ENCODE measurements around the gene ARPP21. TPM values are rescaled to one million over a fixed set of nuclear protein-coding genes. Genes with fewer than 3 reads are reported as not detected.

Gene ARPP21
- total RNA-seq, 2 donors from 2014 or later, result not detected

- peak overlapping the region in 1 of 2 donors; percentile 55 for H3K27ac ChIP-seq
Observed at GRCh38 chr3:35663471-35663870, 24.1 kb downstream of the ARPP21 start.

GRCh38 chr3:35664460-35664919 lies 25.2 kb downstream of the ARPP21 start:
- H3K27ac ChIP-seq, result peak overlapping the region; percentile 24 to 55
- DNase-seq (ENCODE audit: low spot score), result no peak
- H3K27me3 ChIP-seq, result no peaks in the 10 kb centered on the region
- no peaks in the 10 kb centered on the region for H3K9me3 ChIP-seq
- peak overlapping the region in 1 of 2 donors; percentile 18 for H3K4me3 ChIP-seq
- no peaks in the 10 kb centered on the region for H3K36me3 ChIP-seq
- H3K4me1 ChIP-seq, result peaks cover 0 to 21% of the 10 kb centered on the region in 2 donors
- TF ChIP-seq CTCF (IDR thresholded peaks at IDR 0.05), result no peak

More at GRCh38 chr3:35663471-35663870, 24.1 kb downstream of the ARPP21 start:
- TF ChIP-seq CTCF (IDR thresholded peaks at IDR 0.05), result no peak
- Histone ChIP-seq H3K36me3 (no peaks in the 10 kb centered on the region), H3K9me3 (no peaks in the 10 kb centered on the region), H3K27me3 (no peaks in the 10 kb centered on the region), H3K4me3 (no peak overlapping the region), H3K4me1 (peaks cover 0 to 21% of the 10 kb centered on the region in 2 donors)
- DNase-seq (ENCODE audit: low spot score), result no peak

GRCh38 chr3:35665390-35666055 lies 26.2 kb downstream of the ARPP21 start:
- TF ChIP-seq CTCF (IDR thresholded peaks at IDR 0.05), result no peak
- no peak overlapping the region for H3K4me3 ChIP-seq
- no peaks in the 10 kb centered on the region for H3K27me3 ChIP-seq
- H3K9me3 ChIP-seq, result no peaks in the 10 kb centered on the region
- H3K36me3 ChIP-seq, result no peaks in the 10 kb centered on the region
- DNase-seq (ENCODE audit: low spot score), result no peak
- H3K27ac ChIP-seq, result no peak overlapping the region
- peaks cover 0 to 21% of the 10 kb centered on the region in 2 donors for H3K4me1 ChIP-seq

- TF ChIP-seq CTCF (IDR thresholded peaks at IDR 0.05), result no peak
- H3K36me3 ChIP-seq, result no peaks in the 10 kb centered on the region
- peaks cover 0 to 21% of the 10 kb centered on the region in 2 donors for H3K4me1 ChIP-seq
- H3K4me3 ChIP-seq, result no peak overlapping the region
- no peak for DNase-seq (ENCODE audit: low spot score)
- no peak overlapping the region for H3K27ac ChIP-seq
- H3K9me3 ChIP-seq, result no peaks in the 10 kb centered on the region
- H3K27me3 ChIP-seq, result no peaks in the 10 kb centered on the region
Observed at GRCh38 chr3:35666888-35667287, 27.6 kb downstream of the ARPP21 start.

GRCh38 chr3:35670408-35670965 lies 31.2 kb downstream of the ARPP21 start:
- Histone ChIP-seq H3K27me3 (no peaks in the 10 kb centered on the region), H3K4me1 (peaks cover 0 to 3% of the 10 kb centered on the region in 2 donors), H3K27ac (no peak overlapping the region), H3K4me3 (no peak overlapping the region), H3K36me3 (no peaks in the 10 kb centered on the region), H3K9me3 (no peaks in the 10 kb centered on the region)
- DNase-seq (ENCODE audit: low spot score), result no peak
- no peak for TF ChIP-seq CTCF (IDR thresholded peaks at IDR 0.05)

All from right atrium auricular region (tissue), 2 donors.